Astrocyte (in vitro differentiated cells and primary cell): ENCODE data around the gene TTYH3.

ENCODE experiments used
- EZH2 ChIP-seq: IDR thresholded peaks from 2 replicates; pipeline ENCODE4 v1.6.1; 2012; ENCODE audit warnings: mild to moderate bottlenecking, low read length, inconsistent platforms; ENCODE audit not compliant: insufficient read depth
- TF ChIP-seq, protein P1 (sequence below): IDR thresholded peaks from 2 replicates; pipeline ENCODE4 v1.5.1; 2011; ENCODE audit warnings: low read depth, mild to moderate bottlenecking, inconsistent platforms, low read length, moderate library complexity; ENCODE audit not compliant: insufficient read depth

DNA sequence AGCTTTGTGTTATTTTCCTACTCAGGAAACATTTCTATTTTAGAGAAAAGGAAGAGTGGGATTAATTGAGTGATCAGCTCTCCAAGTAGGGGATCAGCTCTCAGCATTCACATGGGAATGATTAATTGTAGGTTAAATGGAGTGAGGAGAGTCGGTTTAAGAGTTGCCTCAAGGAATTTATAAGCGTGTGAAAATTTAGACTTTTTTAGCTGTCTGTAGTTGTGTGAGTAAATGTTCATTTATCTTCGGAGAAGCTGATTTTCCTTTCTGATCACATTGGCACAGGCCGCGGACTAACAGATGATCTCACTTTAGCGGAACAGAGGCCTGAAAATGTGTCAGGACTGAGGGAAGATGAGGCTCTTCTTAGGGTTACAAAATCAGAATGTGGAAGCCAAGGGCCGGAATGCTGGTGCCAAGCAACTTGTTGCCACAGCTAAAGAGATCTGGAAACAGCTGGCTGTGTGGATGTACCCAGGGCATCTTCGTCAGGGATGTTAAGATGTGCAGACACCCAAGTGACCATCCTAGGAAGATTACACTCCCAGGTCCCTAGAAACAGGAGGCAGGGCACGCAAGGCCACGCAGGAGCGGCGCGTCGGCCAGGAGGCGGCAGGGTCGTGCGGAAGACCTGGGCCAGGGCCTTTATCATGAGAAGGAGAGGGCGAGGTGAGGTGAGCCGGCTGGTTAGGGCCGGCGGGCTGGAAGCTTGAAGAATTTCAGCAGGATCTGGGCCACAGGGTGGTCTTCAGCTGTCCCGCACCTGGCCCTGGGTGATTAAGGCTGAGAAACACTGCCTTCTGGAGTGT is 35.1 kb upstream of the TTYH3 start:
- TF ChIP-seq, protein P1, sequence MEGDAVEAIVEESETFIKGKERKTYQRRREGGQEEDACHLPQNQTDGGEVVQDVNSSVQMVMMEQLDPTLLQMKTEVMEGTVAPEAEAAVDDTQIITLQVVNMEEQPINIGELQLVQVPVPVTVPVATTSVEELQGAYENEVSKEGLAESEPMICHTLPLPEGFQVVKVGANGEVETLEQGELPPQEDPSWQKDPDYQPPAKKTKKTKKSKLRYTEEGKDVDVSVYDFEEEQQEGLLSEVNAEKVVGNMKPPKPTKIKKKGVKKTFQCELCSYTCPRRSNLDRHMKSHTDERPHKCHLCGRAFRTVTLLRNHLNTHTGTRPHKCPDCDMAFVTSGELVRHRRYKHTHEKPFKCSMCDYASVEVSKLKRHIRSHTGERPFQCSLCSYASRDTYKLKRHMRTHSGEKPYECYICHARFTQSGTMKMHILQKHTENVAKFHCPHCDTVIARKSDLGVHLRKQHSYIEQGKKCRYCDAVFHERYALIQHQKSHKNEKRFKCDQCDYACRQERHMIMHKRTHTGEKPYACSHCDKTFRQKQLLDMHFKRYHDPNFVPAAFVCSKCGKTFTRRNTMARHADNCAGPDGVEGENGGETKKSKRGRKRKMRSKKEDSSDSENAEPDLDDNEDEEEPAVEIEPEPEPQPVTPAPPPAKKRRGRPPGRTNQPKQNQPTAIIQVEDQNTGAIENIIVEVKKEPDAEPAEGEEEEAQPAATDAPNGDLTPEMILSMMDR = no peak
- TF ChIP-seq EZH2 = no peak
